ENCODE measurements around the gene CADPS.

- TF ChIP-seq CTCF (IDR thresholded peaks at IDR 0.05; ENCODE audit: insufficient read depth, low read length): no peak
- no peak for TF ChIP-seq POLR2AphosphoS5 (IDR thresholded peaks at IDR 0.05; ENCODE audit: low read depth)
- TF ChIP-seq GABPA (IDR thresholded peaks at IDR 0.05; ENCODE audit: low read depth): no peak
- no peak for TF ChIP-seq REST (IDR thresholded peaks at IDR 0.05; ENCODE audit: insufficient replicate concordance, low read depth)
Observed at GRCh38 chr3:62375655-62376453, 499.4 kb downstream of the CADPS start.
